Raji (cell line): ENCODE results near the gene FBRSL1.

Experiments used
- POLR2A ChIP-seq: IDR thresholded peaks from 2 replicates; pipeline ENCODE4 v1.6.1; 2011; ENCODE audit warnings: low read depth, low read length, control low read depth; ENCODE audit not compliant: insufficient read depth

Gene FBRSL1

DNA sequence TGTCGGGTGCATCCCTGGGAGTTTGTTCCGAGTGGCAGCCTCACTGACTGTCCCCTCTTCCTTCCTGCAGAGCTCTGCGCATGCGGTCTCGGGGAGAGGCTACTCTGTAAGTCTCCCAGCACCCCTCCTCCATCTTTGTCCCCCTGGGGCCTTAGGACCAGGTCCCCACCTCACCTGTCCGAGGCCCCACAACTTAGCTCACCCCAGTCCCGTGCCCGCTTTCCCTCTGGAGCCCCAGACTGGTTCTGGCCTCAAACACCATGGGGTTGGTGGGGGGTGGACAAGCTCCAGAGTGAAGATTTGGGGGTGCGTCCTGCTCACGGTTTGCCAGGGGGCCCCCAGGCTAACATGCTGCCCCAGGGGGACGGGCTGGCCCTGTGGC is 37.9 kb downstream of the FBRSL1 start:
- TF ChIP-seq POLR2A = no peak

DNA sequence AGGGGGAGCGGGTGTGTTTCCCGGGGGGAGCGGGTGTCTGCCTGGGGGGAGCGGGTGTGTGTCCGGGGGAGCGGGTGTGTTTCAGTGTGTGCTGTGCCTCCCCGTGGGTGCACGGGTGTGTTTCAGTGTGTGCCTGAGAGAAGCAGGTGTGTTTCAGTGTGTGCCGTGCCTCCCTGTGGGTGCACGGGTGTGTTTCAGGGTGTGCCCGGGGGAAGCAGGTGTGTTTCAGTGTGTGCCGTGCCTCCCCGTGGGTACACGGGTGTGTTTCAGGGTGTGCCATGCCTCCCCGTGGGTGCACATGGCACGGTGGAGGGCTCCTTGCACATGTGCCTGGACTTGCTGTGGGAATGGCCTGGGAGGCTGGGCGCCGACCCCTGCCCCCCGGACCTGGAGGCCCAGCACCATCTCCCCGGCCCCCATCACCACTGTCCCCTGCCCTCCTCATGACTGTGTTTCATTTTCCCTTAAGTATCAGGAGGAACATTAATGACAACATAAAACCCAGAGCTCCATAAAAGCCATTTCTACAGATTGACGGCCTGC is 38.7 kb downstream of the FBRSL1 start:
- no peak for TF ChIP-seq POLR2A

DNA sequence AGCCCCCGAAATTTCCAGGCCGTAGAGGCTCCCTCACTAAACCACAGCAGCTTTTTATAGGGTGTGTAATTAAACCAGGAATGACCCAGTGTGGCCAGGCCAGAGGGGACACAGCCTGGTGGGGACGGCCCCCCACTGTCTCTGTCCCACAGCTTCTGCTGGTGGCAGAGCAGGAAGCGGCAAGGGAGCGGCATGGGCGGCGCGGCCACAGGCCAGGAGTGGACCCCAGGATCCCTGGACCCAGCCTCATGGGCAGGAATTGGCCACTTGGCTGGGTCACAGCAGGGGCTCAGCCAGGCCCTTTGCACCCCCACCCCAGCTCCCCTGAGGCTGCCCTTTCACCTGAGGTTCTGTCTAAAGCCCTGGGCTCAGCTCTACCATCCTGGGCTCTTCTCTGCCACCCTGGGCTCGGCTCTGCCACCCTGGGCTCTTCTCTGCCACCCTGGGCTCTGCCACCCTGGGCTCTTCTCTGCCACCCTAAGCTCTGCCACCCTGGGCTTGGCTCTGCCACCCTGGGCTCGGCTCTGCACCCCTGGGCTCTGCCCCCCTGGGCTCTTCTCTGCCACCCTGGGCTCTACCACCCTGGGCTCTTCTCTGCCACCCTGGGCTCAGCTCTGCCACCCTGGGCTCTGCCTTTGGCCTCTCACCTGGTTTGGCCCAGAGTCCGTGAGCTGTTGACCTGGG is 39.3 kb downstream of the FBRSL1 start:
- no peak for TF ChIP-seq POLR2A

DNA sequence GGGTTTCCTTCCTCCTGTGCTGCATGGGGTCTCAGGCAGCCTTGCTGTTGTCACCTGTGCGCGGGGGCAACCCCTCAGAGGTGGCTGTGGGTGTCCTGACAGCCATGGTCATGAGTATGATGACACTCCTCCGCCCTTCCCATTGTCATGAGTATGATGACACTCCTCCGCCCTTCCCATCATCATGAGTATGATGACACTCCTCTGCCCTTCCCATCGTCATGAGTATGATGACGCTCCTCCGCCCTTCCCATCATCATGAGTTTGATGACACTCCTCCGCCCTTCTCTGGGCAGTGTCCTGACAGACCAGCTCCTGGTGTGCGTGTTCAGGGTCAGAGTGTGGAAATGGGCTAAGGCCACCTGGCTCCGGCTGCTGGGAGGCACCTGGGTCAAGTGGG is 40.0 kb downstream of the FBRSL1 start:
- TF ChIP-seq POLR2A = no peak

DNA sequence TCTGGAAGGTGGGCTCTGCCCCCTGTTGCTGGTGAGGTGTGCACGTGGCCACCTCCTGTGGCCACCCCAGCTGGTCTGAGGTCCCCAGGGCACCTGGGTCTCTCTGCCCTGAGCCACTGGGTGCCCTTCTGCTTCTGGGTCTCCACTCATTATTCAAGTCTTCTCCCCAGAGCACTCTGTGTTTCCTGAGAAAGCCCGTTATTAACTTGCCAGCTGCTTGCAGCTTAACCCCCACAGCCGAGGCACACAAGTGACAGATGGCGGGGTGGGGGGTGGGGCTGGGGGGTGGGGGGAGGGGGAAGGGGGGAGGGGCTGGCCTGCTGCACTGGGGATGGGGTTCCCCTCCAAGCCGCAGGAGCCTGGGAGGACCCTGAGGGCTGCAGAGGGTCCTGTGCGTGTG is 40.5 kb downstream of the FBRSL1 start:
- TF ChIP-seq POLR2A = no peak

DNA sequence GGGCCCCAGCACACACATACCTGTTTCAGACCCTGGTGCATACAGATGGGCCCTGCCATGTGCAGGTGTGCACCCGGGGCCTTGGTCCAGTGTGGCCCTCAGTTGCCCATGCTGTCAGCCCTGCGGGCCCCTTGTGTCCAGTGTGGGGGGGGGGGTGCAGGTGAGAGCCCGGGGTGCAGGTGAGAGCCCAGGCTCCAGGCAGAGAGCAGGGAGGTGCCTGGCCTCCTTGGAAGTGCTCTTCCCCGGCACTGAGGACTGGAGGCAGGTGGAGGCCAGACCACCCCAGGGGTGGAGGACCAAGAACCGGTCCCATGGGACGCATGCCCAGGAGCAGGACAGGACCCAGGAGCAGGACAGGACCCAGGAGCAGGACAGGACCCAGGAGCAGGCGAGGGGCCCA is 40.9 kb downstream of the FBRSL1 start:
- no peak for TF ChIP-seq POLR2A

DNA sequence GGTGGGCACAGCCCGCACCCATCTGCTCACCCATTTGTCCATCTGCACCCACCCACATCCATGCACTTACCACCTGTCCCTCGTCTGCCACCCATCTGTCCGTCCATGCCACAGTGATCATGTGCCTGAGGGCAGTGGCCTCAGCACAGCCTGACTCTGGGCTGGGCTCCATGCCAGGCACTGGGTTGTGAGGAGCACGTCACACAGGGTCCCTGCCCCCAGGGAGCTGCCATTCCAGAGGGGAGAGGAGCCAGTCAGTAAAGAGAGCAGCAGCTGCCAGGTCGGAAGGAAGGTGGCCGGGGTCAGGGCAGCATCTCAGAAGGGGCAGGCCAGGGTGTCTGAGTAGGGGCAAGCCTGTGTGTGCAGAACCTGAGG is 43.6 kb downstream of the FBRSL1 start:
- no peak for TF ChIP-seq POLR2A

DNA sequence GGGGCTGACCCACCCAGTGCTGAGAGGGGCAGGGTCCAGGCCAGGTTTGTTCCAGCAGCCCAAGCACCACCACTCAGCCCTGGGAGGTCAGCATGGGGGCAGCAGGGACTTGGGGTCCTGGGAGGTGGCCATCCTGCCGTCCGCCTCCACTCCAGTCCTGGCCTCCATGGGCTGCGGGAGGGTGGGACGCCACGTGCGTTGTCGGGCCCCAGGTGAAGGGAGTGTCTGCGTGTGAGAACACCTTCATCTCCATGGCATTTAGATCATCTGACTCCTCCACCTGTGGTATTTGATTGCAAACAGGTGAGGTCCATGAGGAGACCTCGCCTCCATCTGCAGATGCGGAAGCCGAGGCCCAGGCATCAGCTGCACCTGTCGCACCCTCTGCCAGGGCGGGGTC is 44.1 kb downstream of the FBRSL1 start:
- TF ChIP-seq POLR2A = no peak

DNA sequence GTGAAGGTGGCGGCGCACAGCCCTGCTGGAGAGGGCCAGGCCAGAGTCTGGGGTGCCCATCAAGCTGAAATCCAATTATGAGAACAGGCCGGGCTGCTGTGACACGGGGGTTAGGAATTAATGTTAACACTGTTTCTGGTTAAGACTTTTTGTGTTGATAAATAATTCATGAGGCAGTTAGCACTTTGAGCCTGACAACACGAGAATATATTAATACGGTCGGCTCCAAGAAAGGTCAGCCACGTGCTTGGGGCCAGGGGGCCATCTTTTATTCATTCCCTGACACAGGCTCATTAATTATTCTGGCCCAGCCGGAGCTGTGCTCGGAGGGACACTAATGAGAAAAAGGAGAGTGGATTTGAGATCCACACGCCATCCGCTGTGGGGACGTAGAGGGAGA is 45.1 kb downstream of the FBRSL1 start:
- TF ChIP-seq POLR2A = no peak

DNA sequence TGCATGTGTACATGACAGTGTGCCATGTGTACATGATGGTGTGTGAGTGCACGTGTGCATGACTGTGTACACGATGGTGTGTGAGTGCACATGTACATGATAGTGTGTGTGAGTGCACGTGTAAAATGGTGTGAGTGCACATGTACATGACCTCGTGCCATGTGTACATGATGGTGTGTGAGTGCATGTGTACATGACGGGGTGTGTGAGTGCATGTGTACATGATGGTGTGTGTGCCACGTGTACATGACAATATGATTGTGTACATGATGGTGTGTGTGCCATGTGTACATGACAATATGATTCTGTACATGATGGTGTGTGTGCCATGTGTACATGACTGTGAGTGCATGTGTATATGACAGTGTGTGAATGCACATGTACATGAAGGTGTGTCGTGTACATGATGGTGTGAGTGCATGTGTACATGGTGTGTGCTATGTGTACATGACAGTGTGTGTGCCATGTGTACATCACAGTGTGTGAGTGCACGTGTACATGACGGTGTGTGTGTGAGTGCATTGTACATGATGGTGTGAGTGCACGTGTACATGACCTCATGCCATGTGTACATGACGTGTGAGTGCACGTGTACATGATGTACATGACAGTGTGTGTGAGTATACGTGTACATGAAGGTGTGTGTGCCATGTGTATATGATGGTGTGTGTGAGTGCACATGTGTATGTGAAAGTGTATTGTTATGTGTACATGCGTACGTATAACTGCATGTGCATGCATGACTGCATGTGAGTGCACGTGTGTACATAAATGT is 46.3 kb downstream of the FBRSL1 start:
- no peak for TF ChIP-seq POLR2A

DNA sequence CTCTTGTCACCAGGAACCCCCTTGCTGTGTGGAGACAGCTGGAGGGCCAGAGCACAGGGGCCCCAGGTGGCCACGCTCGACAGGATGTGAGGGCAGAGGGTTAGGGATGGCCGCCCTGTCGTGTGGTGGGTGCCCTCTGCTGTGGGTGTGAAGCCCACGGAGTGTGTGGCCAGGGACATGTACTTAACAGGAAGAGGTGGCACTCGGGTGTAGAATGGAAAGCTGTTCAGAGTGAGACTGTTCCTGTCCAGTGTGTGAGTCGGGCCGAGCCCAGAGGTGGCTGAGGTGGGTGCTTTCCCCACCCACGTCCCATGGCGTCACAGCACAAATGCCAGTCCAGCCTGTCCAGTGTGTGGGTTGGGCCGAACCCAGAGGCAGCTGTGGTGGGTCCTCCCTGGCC is 47.1 kb downstream of the FBRSL1 start:
- TF ChIP-seq POLR2A = no peak

DNA sequence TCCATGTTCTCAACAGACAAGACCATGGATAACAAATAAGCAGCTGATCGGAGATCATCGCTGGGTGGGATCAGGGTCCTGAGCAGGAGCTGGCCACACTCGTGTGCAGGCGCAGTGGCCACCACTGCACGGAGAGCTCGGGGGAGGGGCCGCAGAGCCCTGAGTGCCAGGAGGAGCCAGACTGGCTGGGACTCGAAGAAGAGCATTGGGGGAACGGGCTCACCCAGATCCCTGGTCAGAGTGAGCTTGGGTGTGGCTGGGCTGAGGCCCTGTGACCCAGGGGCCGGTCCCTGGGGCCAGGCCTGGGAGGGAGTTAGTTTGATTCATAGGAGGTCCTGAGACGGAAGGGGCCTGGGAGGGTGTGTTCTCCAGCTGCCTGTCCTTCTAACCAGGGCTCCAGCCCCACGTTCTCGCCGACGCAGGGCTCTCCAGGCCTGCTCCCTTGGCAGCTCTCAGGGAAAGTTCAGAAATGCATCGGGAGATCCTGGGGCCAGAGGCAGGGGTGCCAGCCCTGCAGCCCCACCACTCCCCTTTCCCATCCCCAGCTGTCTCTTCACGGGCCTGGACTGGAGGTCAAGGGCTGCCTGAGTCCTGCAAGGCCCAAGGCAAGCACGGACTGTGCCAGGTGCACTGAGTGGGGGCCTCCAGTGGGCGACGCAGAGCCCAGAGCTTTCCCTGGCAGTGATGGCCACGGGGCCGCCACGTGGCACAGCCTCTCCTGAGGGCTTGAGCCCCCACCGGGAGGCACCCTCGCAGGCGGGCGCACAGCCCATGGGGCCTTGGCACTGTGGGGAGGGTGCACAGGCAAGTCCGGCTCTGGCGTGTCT is 48.1 kb downstream of the FBRSL1 start:
- TF ChIP-seq POLR2A = no peak

DNA sequence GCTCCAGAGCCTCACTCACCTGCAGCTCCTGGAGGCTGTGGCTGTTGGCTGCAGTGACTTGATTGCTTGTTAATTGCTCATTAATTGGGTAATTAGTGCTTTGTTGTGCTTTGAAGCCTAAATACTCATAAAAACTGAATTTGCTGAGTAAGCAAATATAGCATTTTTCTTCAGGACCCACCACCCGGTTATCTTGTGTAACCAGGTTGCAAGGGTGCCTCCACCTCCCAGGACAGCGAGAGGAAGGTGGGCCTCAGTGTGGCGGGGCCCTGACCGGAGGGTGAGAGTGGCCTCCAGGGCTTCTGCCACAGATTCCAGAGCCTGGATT is 48.7 kb downstream of the FBRSL1 start:
- TF ChIP-seq POLR2A = no peak

DNA sequence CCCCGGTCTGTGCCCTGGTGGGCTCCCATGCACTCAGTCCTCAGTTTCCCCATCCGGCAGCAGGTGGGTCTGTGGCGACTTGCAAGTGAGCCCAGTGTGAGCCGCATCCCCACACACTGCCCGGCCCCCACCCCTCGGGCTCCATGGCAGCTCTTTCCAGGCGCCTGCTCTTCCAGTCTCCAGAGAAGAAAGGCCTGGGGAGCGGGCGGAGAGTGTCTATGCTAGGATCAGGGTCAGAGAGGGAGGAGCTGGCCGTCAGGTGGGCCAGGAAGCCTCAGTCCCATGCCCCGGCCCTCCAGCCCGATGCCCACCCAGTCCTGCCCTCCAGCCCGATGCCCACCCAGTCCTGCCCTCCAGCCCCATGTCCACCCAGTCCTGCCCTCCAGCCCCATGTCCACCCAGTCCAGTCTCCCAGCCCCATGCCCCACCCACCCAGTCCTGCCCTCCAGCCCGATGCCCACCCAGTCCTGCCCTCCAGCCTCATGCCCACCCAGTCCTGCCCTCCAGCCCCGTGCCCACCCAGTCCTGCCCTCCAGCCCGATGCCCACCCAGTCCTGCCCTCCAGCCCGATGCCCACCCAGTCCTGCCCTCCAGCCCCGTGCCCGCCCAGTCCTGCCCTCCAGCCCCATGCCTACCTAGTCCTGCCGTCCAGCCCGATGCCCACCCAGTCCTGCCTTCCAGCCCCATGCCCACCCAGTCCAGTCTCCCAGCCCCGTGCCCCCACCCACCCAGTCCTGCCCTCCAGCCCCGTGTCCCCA is 49.2 kb downstream of the FBRSL1 start:
- no peak for TF ChIP-seq POLR2A

DNA sequence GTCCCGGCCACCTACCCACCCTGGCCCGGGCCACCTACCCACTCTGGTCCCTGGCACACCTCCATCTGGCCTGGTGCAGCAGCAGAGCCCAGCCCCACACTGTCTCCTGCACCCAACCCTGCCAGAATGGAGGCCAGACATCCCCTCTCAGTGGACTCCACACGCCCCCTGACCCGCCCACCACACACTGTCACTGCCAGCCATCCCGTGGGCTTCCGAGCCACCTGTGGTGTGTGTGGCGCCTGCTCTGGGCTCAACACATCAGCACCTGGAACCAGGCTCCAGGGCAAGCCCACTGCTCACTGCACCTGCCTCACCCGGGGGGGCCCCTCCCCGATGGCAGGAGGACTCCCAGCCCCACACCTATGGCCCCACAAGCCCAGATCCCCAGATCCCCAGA is 50.5 kb downstream of the FBRSL1 start:
- no peak for TF ChIP-seq POLR2A

DNA sequence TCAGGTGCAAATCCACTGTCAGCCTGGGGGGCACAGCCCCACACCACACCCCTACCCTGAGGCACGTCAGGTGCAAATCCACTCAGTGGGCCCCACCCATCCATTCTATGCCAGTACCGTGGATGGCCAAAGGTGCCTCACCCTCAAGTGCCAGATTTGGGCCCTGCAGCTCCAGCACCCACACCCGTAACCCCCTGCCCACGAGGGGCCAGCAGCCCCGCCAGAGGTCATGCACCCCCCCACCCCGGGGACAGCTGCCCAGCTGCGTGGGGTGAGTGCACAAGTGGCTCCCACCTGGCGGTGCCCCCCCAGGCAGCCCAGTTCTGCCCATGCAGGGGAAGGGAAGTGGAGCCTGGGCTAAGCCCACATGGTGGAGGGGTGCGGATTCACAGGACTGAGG is 51.2 kb downstream of the FBRSL1 start:
- TF ChIP-seq POLR2A = no peak

DNA sequence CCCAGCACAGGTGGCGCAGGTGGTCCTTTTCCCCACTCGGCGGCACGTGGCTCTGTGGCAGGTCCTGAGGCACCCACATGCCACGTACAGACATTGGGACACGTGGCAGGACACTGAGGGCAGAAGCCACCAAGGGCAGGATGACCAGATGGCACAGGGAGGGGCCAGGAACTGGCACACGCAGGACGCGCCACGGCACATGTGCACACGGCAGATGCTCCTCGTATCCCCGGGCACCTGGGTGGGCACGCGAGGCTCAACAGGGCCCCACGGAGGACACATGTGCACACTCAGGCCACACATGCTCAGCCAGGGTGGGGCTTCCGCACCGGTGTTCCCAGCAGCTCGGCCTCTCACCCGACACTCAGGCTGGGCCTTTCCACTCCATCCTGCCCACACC is 52.0 kb downstream of the FBRSL1 start:
- no peak for TF ChIP-seq POLR2A
